BE2C (cell line): ENCODE results near the gene YIPF5.
A peak's percentile ranks its signal among the peaks of the same experiment; 100 is the strongest.

Source experiments
- DNase-seq: peaks from one replicate; pipeline ENCODE4 v3.0.0-alpha.2; 2020
- H3K27me3 ChIP-seq: fragments of 250-450 bp; sonication (Bioruptor Pico); 2 replicates; pipeline ENCODE4 v1.5.1; 2020; ENCODE audit warnings: mild to moderate bottlenecking
- H3K36me3 ChIP-seq: fragments of 250-450 bp; sonication (Bioruptor Pico); 2 replicates; pipeline ENCODE4 v1.5.1; 2020; ENCODE audit warnings: mild to moderate bottlenecking
- H3K4me1 ChIP-seq: fragments of 250-450 bp; sonication (Bioruptor Pico); 2 replicates; pipeline ENCODE4 v1.5.1; 2020
- H3K4me3 ChIP-seq: 2 replicates; pipeline ENCODE4 v1.5.1; 2011; ENCODE audit warnings: low read depth, low read length
- H3K9me3 ChIP-seq: fragments of 250-450 bp; sonication (Bioruptor Pico); 2 replicates; pipeline ENCODE4 v1.5.1; 2020
- CTCF ChIP-seq: IDR thresholded peaks from 2 replicates; pipeline ENCODE4 v1.5.1; 2012; ENCODE audit warnings: mild to moderate bottlenecking, low read depth, low read length

YIPF5 gene

DNA sequence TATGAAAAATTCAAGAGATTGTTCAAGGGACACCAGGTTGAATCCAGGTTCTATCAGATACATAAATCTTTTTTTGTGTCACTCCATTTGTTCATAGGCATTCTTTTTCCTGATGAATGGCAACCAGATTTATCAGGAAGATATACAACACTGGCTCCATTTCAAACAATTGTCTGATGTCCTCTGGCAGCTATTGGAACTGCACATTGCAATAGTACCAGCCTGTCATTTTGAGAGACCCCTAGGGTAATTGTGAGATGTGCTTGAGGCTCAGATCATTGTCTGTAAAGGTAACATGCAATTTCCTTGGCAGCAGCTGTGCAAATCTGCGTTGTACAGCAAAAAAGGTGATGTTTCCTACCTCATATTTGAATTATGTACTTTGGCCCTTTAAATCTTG, 26.2 kb upstream of the YIPF5 start:
- DNase-seq: no peak
- H3K27me3 ChIP-seq: no peaks in the 10 kb centered on the region
- no peaks in the 10 kb centered on the region for H3K9me3 ChIP-seq
- peaks cover 12% of the 10 kb centered on the region for H3K4me1 ChIP-seq
- TF ChIP-seq CTCF: peak; percentile 30; the same call in 1 of the 2 replicates
- no peak overlapping the region for H3K4me3 ChIP-seq
- H3K36me3 ChIP-seq: no peaks in the 10 kb centered on the region

- Histone ChIP-seq H3K9me3 (no peaks in the 10 kb centered on the region), H3K4me1 (peaks cover 17% of the 10 kb centered on the region), H3K4me3 (no peak overlapping the region), H3K27me3 (no peaks in the 10 kb centered on the region), H3K36me3 (no peaks in the 10 kb centered on the region)
- no peak for TF ChIP-seq CTCF
- no peak for DNase-seq
Measured at GRCh38 chr5:144195448-144195847, 25.0 kb upstream of the YIPF5 start.

DNA sequence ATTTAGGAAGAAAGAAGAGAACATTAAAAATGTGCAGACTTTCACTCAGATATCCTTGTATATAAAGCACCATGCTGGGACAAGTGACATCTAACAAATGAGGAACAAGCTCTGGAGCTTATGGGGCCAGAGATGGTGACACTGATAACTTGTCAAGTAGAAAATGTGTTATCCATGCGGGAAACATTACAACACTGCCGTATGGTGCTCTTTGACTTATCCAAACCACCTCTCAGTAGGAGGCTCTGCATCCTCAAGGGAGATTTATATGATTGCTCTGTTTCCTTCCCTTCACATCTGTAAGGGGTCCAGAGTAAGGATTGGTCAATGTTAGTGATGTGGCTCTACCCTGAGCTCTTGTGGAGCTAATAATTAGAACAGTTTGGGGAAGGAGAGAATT, 23.7 kb upstream of the YIPF5 start:
- Histone ChIP-seq H3K27me3 (no peaks in the 10 kb centered on the region), H3K9me3 (no peaks in the 10 kb centered on the region), H3K36me3 (no peaks in the 10 kb centered on the region), H3K4me3 (no peak overlapping the region), H3K4me1 (peaks cover 24% of the 10 kb centered on the region)
- DNase-seq: no peak
- TF ChIP-seq CTCF: no peak

DNA sequence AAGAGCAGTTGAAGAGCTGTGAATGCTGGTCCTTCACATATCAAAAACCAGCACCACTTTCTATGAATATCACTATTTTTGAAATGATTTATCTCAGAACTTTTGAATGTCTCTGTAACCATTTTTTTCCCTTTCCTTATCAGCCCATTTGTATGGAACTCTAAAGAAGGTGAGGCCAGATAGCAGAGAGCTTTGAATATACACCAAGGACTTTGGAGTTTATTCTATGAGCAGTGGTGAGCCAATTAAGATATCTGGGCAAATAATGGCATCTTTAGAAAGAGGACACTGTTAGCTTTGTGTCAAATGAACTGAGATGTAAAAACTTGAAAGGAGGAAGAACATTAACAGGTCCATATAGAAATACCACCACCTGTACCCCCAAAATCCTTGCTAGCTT, 22.2 kb upstream of the YIPF5 start:
- H3K27me3 ChIP-seq: no peaks in the 10 kb centered on the region
- TF ChIP-seq CTCF: no peak
- H3K4me3 ChIP-seq: no peak overlapping the region
- H3K4me1 ChIP-seq: peaks cover 20% of the 10 kb centered on the region
- no peaks in the 10 kb centered on the region for H3K9me3 ChIP-seq
- DNase-seq: no peak
- no peaks in the 10 kb centered on the region for H3K36me3 ChIP-seq

GRCh38 chr5:144191998-144192397, 21.5 kb upstream of the YIPF5 start:
- Histone ChIP-seq H3K4me3 (no peak overlapping the region), H3K36me3 (no peaks in the 10 kb centered on the region), H3K9me3 (no peaks in the 10 kb centered on the region), H3K27me3 (no peaks in the 10 kb centered on the region), H3K4me1 (peaks cover 20% of the 10 kb centered on the region)
- TF ChIP-seq CTCF: peak; percentile 46
- DNase-seq: no peak

- no peaks in the 10 kb centered on the region for H3K9me3 ChIP-seq
- H3K36me3 ChIP-seq: no peaks in the 10 kb centered on the region
- no peaks in the 10 kb centered on the region for H3K27me3 ChIP-seq
- no peak for TF ChIP-seq CTCF
- no peak for DNase-seq
- peaks cover 16% of the 10 kb centered on the region for H3K4me1 ChIP-seq
- H3K4me3 ChIP-seq: no peak overlapping the region
Measured at GRCh38 chr5:144191531-144191930, 21.1 kb upstream of the YIPF5 start.
